HL-60 (cell line): Measurements from ENCODE around the gene FKRP.

Experiments
- DNase-seq, 2 experiments: peaks; one replicate each; pipeline ENCODE4 v3.0.0-alpha.2; 2010 to 2020; ENCODE audit warnings: low read depth in 1 of 2, low spot score in 1 of 2
- H3K27ac ChIP-seq: fragments of 250-450 bp; sonication (Bioruptor Pico); replicated peaks from 2 replicates; pipeline ENCODE4 v1.5.1; 2020; ENCODE audit warnings: mild to moderate bottlenecking, moderate library complexity
- H3K27me3 ChIP-seq: fragments of 250-450 bp; sonication (Bioruptor Pico); 2 replicates; pipeline ENCODE4 v1.5.1; 2021; ENCODE audit warnings: mild to moderate bottlenecking, moderate library complexity; ENCODE audit not compliant: insufficient read depth, poor library complexity, severe bottlenecking
- H3K4me3 ChIP-seq: replicated peaks from 2 replicates; pipeline ENCODE4 v1.5.1; 2011; ENCODE audit warnings: mild to moderate bottlenecking, control low read depth, low read length; ENCODE audit not compliant: insufficient read depth
- GABPA ChIP-seq: IDR thresholded peaks from 2 replicates; pipeline ENCODE4 v1.6.1; 2012; ENCODE audit warnings: low read depth
- POLR2AphosphoS5 ChIP-seq: IDR thresholded peaks from 2 replicates; pipeline ENCODE4 v1.6.1; 2012; ENCODE audit warnings: low read depth
- SPI1 ChIP-seq: IDR thresholded peaks from 2 replicates; pipeline ENCODE4 v1.6.1; 2012; ENCODE audit warnings: low read depth, mild to moderate bottlenecking, borderline replicate concordance
- TF ChIP-seq, protein P1 (sequence below): IDR thresholded peaks from one replicate; pipeline ENCODE4 v1.5.1; 2011; ENCODE audit warnings: low read length, control low read depth, inconsistent platforms; ENCODE audit not compliant: insufficient read depth
- TF ChIP-seq, protein P2 (sequence below): IDR thresholded peaks from 2 replicates; pipeline ENCODE4 v1.6.1; 2012; ENCODE audit warnings: low read depth; ENCODE audit not compliant: insufficient replicate concordance

Gene FKRP

DNA sequence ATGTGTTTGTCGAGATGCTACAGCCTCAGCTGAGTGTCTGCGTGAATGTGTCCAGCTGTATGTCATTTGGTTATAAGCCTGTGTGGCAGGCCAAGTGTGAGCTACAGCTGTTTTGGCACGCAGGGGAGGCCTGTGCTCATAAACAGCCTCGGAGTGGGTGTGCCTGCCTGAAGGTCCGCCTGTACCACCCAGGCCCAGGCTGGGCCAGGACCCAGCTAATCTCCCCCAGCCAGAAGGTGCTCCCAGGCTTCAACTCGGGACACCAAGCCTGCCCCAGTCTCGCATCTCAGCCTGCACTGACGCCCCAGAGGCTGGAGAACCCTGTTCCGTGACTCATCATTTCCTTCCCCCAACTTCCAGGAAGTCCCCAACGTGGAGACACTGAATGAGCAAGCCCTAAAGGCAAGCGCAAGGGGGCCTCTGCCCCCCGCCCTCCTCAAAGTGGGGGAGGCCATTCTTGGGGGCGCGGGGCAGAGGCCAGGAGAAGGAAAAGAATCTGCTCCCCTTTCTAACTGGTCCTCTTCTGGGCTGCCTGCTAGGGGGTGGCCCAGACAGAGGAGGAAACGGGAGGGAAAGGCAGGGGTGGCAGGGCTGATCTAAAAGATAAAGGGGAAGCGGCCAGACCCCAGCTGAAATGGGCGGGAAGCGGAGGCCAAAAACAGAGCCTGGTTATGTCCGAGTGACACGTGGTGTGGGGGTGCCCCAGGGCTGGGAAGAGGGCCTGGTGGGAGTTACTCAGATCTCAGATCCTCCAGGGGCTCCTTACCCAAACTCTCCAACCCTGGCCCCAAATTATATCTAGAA, 40.6 kb downstream of the FKRP start:
- Histone ChIP-seq H3K27ac (peak overlapping the region; percentile 96), H3K27me3 (no peaks in the 10 kb centered on the region), H3K4me3 (peak overlapping the region; percentile 88)
- DNase-seq, result peak; percentile 91 to 93
- TF ChIP-seq GABPA (no peak; the same call in 1 of the 2 replicates), SPI1 (peak; percentile 80), POLR2AphosphoS5 (peak; percentile 70)
- TF ChIP-seq, protein P1, sequence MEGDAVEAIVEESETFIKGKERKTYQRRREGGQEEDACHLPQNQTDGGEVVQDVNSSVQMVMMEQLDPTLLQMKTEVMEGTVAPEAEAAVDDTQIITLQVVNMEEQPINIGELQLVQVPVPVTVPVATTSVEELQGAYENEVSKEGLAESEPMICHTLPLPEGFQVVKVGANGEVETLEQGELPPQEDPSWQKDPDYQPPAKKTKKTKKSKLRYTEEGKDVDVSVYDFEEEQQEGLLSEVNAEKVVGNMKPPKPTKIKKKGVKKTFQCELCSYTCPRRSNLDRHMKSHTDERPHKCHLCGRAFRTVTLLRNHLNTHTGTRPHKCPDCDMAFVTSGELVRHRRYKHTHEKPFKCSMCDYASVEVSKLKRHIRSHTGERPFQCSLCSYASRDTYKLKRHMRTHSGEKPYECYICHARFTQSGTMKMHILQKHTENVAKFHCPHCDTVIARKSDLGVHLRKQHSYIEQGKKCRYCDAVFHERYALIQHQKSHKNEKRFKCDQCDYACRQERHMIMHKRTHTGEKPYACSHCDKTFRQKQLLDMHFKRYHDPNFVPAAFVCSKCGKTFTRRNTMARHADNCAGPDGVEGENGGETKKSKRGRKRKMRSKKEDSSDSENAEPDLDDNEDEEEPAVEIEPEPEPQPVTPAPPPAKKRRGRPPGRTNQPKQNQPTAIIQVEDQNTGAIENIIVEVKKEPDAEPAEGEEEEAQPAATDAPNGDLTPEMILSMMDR, result no peak
- TF ChIP-seq, protein P2, sequence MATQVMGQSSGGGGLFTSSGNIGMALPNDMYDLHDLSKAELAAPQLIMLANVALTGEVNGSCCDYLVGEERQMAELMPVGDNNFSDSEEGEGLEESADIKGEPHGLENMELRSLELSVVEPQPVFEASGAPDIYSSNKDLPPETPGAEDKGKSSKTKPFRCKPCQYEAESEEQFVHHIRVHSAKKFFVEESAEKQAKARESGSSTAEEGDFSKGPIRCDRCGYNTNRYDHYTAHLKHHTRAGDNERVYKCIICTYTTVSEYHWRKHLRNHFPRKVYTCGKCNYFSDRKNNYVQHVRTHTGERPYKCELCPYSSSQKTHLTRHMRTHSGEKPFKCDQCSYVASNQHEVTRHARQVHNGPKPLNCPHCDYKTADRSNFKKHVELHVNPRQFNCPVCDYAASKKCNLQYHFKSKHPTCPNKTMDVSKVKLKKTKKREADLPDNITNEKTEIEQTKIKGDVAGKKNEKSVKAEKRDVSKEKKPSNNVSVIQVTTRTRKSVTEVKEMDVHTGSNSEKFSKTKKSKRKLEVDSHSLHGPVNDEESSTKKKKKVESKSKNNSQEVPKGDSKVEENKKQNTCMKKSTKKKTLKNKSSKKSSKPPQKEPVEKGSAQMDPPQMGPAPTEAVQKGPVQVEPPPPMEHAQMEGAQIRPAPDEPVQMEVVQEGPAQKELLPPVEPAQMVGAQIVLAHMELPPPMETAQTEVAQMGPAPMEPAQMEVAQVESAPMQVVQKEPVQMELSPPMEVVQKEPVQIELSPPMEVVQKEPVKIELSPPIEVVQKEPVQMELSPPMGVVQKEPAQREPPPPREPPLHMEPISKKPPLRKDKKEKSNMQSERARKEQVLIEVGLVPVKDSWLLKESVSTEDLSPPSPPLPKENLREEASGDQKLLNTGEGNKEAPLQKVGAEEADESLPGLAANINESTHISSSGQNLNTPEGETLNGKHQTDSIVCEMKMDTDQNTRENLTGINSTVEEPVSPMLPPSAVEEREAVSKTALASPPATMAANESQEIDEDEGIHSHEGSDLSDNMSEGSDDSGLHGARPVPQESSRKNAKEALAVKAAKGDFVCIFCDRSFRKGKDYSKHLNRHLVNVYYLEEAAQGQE, result peak; percentile 49

DNA sequence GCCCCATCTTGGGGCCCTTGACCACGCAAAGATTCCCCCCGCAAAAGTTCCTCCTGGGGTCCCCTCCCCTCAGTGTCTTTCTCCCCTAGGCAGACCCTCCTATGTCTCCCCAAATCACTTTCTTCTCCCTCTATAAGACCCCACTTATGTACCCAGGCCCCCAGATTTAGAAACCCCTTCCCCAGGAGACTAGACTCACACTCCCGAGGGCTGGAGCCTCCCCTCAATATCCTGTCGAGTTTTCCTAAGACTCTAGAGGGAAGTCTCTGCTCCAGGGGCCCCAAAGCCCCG, 41.1 kb downstream of the FKRP start:
- H3K27ac ChIP-seq, result peak overlapping the region; percentile 96
- no peak for DNase-seq
- TF ChIP-seq POLR2AphosphoS5, result no peak
- no peaks in the 10 kb centered on the region for H3K27me3 ChIP-seq
- H3K4me3 ChIP-seq, result peak overlapping the region; percentile 88

DNA sequence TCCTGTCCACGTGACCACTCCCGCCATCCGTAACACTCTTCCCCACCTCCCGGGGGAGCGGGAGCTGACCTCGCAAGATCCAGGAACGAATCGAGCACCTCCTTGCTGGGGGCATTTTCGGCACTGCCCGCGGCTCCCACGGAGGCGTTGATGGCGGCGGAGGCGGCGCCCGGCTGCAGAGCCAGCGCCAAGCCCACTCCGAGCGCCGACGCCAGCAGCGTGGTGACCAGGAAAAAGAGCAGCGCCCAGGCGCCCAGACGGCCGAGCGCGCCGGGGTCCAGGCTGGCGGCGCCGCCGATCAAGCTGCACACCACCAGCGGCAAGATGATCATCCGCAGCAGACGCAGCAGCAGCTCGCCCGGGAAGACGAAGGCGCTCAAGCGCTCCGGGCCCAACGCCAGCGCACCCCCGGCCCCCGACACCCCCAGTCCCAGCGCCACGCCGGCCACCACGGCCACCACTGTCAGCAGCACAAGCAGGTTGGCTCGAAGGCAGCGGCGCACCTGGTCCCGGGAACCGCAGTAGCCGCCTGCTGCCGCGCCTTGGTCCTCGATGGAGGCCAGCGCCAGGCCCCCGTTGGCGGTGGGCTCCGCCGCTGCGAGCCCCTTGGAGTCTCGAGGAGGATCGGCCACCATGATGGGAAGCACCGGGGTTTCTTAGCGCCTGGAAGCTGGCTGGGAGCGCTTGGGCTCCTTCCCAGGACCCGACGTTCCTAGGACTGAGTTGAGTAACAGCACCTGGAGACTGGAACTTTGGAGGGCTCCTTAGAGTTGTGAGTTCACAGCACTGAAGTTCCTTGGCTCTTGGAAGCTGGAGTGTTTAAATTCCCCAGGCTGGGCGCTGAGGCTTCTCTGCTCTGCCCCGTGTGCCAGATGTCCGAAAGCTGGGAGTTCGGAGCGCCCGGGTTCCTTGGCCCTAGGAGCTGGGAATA, 41.7 kb downstream of the FKRP start:
- DNase-seq, result peak; percentile 64 to 75
- peak overlapping the region; percentile 96 for H3K27ac ChIP-seq

More for the DNA sequence above, 41.7 kb downstream of the FKRP start:
- Histone ChIP-seq H3K27me3 (no peaks in the 10 kb centered on the region), H3K4me3 (peak overlapping the region; percentile 88)
- no peak for TF ChIP-seq SPI1
- TF ChIP-seq GABPA, result no peak
- TF ChIP-seq POLR2AphosphoS5, result no peak
- TF ChIP-seq, protein P2, result no peak
- TF ChIP-seq, protein P1, result no peak
